SK-N-MC (cell line): Measurements from ENCODE around the gene MPZL2.

Experiments
- EZH2 ChIP-seq: fragments of 200-600 bp; sonication (generic); IDR thresholded peaks from one replicate; pipeline ENCODE4 v1.6.1; 2017; ENCODE audit warnings: antibody characterized with exemption
- FOXP2 ChIP-seq: optimal IDR thresholded peaks from 2 replicates; pipeline ENCODE3; 2011; ENCODE audit warnings: mild to moderate bottlenecking, moderate library complexity; ENCODE audit not compliant: insufficient read depth; ENCODE audit errors: extremely low read length, control extremely low read depth
- POLR2AphosphoS5 ChIP-seq: IDR thresholded peaks from 2 replicates; pipeline ENCODE4 v1.6.1; 2012; ENCODE audit warnings: mild to moderate bottlenecking, low read depth, low read length, borderline replicate concordance

DNA sequence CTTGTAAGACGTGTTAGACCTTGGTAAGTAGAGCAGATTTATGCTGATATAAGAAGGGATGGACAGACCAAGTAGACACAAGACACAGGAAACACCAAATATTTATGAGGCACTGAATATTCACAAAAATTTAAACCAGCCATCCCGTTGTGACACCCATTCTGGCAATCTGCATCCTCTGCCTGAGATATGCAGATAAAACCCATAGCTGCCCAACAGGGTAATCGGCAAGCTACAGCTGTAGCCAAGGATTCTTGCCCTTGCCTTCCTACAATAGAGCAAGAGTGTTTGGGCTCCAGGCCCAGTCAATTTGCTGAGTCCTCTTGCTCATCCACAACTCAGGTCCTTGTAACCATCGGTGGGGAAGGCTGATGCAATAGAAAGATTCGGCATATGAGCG is 18.5 kb upstream of the MPZL2 start:
- TF ChIP-seq EZH2 (no peak), POLR2AphosphoS5 (no peak), FOXP2 (no peak)
